HepG2 (cell line): Measurements from ENCODE around the gene C2orf78. TPM values are rescaled to one million over a fixed set of nuclear protein-coding genes. Genes with fewer than 3 reads are reported as not detected.

Source experiments
- ARHGAP35 ChIP-seq: sonication (generic); formaldehyde crosslinking; IDR thresholded peaks from 2 replicates; pipeline ENCODE4 v1.9.0; 2022; ENCODE audit warnings: mild to moderate bottlenecking, inconsistent platforms, moderate library complexity, missing genetic modification reagents, borderline replicate concordance
- BATF2 ChIP-seq: sonication (generic); formaldehyde crosslinking; IDR thresholded peaks from 2 replicates; pipeline ENCODE4 v1.8.0; 2022; ENCODE audit warnings: mild to moderate bottlenecking, missing genetic modification reagents, moderate library complexity
- CHCHD3 ChIP-seq: sonication (generic); formaldehyde crosslinking; IDR thresholded peaks from 2 replicates; pipeline ENCODE4 v1.8.0; 2022; ENCODE audit warnings: mild to moderate bottlenecking, missing genetic modification reagents, moderate library complexity
- ELF3 ChIP-seq: IDR thresholded peaks from 2 replicates; pipeline ENCODE4 v1.6.1; 2016; ENCODE audit warnings: missing genetic modification reagents, missing compliant biosample characterization
- FOSL1 ChIP-seq: sonication (generic); formaldehyde crosslinking; IDR thresholded peaks from 2 replicates; pipeline ENCODE4 v1.9.0; 2021; ENCODE audit warnings: missing genetic modification reagents, borderline replicate concordance
- FOXP4 ChIP-seq: sonication (generic); formaldehyde crosslinking; IDR thresholded peaks from 2 replicates; pipeline ENCODE4 v1.4.0; 2020; ENCODE audit warnings: missing genetic modification reagents
- KLF13 ChIP-seq: sonication (generic); formaldehyde crosslinking; IDR thresholded peaks from 2 replicates; pipeline ENCODE4 v1.4.0; 2020; ENCODE audit warnings: mild to moderate bottlenecking, missing genetic modification reagents
- NFIB ChIP-seq: sonication (generic); formaldehyde crosslinking; IDR thresholded peaks from 2 replicates; pipeline ENCODE4 v1.9.0; 2021; ENCODE audit warnings: missing genetic modification reagents, mild to moderate bottlenecking, borderline replicate concordance
- PHF21A ChIP-seq: sonication (generic); formaldehyde crosslinking; IDR thresholded peaks from 2 replicates; pipeline ENCODE4 v1.5.0; 2020; ENCODE audit warnings: mild to moderate bottlenecking, missing genetic modification reagents
- PRDM15 ChIP-seq: sonication (generic); formaldehyde crosslinking; IDR thresholded peaks from 2 replicates; pipeline ENCODE4 v1.4.0; 2020; ENCODE audit warnings: missing genetic modification reagents
- RBM22 ChIP-seq: fragments of 200-400 bp; formaldehyde crosslinking; optimal IDR thresholded peaks from 2 replicates; pipeline ENCODE3; 2017; ENCODE audit warnings: mild to moderate bottlenecking, low read length, moderate library complexity
- SAP130 ChIP-seq: IDR thresholded peaks from 2 replicates; pipeline ENCODE4 v1.6.1; 2016; ENCODE audit warnings: low read depth
- SP2 ChIP-seq: sonication (generic); formaldehyde crosslinking; IDR thresholded peaks from 2 replicates; pipeline ENCODE4 v1.5.1; 2020; ENCODE audit warnings: mild to moderate bottlenecking, missing genetic modification reagents
- ZFP1 ChIP-seq: IDR thresholded peaks from 2 replicates; pipeline ENCODE4 v1.6.1; 2016
- ZNF260 ChIP-seq: sonication (generic); formaldehyde crosslinking; IDR thresholded peaks from 2 replicates; pipeline ENCODE4 v1.4.0; 2020; ENCODE audit warnings: missing genetic modification reagents, low read depth, mild to moderate bottlenecking, borderline replicate concordance
- ZNF354B ChIP-seq: sonication (generic); formaldehyde crosslinking; IDR thresholded peaks from 2 replicates; pipeline ENCODE4 v1.8.0; 2022; ENCODE audit warnings: mild to moderate bottlenecking, missing genetic modification reagents
- ZNF580 ChIP-seq: IDR thresholded peaks from 2 replicates; pipeline ENCODE4 v1.6.1; 2016; ENCODE audit warnings: low read depth, borderline replicate concordance
- ZNF652 ChIP-seq: IDR thresholded peaks from 2 replicates; pipeline ENCODE4 v1.6.1; 2016; ENCODE audit warnings: low read depth, borderline replicate concordance
- ZNF766 ChIP-seq: sonication (generic); formaldehyde crosslinking; IDR thresholded peaks from 2 replicates; pipeline ENCODE4 v1.5.0; 2020; ENCODE audit warnings: missing genetic modification reagents, borderline replicate concordance
- polyA plus RNA-seq, 8 experiments: library from polyadenylated mRNA; depleted of rRNA in 3 of 8; stranded (reverse) in 7 of 8; unstranded in 1 of 8; fragments of >200 nt; fragmentation: Illumina TruSeq in 4 of 8; extraction: Trizol in 4 of 8; gene quantifications; 2 replicates each; pipeline versions ENCODE4 v1.2.1 to v1.2.3, GENCODE V29; 2011 to 2016; ENCODE audit warnings: low read depth in 4 of 8, missing spikeins in 1 of 8, mixed read lengths in 1 of 8; ENCODE audit not compliant: insufficient read depth in 1 of 8
- total RNA-seq, 5 experiments: library from RNA; depleted of rRNA; stranded (reverse); fragments of >200 nt; fragmentation: Illumina TruSeq; extraction: Trizol; gene quantifications; 2 replicates each; pipeline ENCODE4 v1.2.3, GENCODE V29; 2016; ENCODE audit warnings: low read depth in 1 of 5
- TF ChIP-seq, protein P1 (sequence below): sonication (generic); formaldehyde crosslinking; IDR thresholded peaks from 2 replicates; pipeline ENCODE4 v1.8.0; 2023; ENCODE audit warnings: mild to moderate bottlenecking, missing genetic modification reagents

The C2orf78 gene
- total and polyA plus RNA-seq, 2 of the 13 experiments (the other 11 are each of a cell fraction or from before 2014, with no cell fraction given), result not detected

DNA sequence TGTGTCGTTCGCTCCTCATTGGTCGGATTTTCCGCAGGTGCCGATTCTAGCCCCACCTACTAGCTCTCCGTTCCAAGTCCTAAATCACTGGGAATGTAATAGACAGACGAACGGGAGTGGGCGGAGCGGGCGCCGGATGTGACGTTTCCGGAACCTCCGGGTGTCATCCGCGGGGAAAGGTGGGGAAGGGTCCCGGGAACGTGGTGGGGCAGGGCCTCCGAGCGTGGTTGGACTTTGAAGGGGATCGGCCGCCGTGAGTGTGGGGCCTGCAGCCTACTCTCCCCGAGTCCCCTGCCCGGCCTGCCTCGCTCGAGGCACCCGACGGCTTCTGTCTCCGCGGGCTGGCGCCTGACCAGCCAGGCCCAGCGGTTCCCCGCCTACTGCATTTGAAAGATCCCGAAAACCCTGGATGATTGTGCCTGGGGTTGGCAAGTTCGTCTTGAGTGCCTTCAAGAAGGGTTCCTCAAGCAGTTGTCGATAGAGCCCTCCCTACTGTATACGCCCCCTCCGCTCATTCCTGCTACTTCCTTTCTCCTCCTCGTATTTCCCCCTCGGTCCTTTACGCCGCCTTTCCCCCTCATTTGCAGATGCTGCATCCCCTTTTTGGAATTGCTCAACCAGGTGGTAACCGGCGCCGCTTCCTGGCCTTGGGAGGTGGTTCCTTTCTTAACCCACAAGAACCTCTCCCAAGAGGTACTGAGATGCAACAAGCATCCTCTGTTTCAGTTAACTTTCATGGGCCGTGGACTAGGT lies 45.0 kb downstream of the C2orf78 start, which contains the start of gene STAMBP (continued):
- TF ChIP-seq NFIB (CRISPR knock-in tag) (no peak), FOXP4 (0 out of 2 replicates have a peak, but pooled peaks have one; percentile 21), ZNF766 (CRISPR knock-in tag) (peak; percentile 67; the same call in 1 of the 2 replicates), ZNF260 (CRISPR knock-in tag) (no peak), ZFP1 (no peak), RBM22 (no peak), KLF13 (CRISPR knock-in tag) (peak; percentile 61; the same call in 1 of the 2 replicates), ZNF652 (no peak), SP2 (peak; percentile 79), FOSL1 (CRISPR knock-in tag) (no peak), SAP130 (CRISPR knock-in tag) (peak; percentile 96), CHCHD3 (CRISPR knock-in tag) (no peak), ZNF354B (CRISPR knock-in tag) (no peak), BATF2 (CRISPR knock-in tag) (no peak), ZNF580 (peak; percentile 52; the same call in 1 of the 2 replicates), PRDM15 (CRISPR knock-in tag) (no peak), ARHGAP35 (CRISPR knock-in tag) (peak; percentile 84; the same call in 1 of the 2 replicates), ELF3 (CRISPR knock-in tag) (peak; percentile 81), PHF21A (peak; percentile 84)
- TF ChIP-seq, protein P1, sequence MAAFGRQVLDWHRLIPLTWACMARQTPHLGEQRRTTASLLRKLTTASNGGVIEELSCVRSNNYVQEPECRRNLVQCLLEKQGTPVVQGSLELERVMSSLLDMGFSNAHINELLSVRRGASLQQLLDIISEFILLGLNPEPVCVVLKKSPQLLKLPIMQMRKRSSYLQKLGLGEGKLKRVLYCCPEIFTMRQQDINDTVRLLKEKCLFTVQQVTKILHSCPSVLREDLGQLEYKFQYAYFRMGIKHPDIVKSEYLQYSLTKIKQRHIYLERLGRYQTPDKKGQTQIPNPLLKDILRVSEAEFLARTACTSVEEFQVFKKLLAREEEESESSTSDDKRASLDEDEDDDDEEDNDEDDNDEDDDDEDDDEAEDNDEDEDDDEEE, result peak; percentile 78; the same call in 1 of the 2 replicates
